Endothelial cell of umbilical vein (primary cell): Measurements from ENCODE around the gene TXN2.

Experiments used
- CTCF ChIP-seq, 2 donors: IDR thresholded peaks; 1 replicate in 1 of 2; 2 replicates in 1 of 2; pipeline ENCODE4 v1.5.1; 2011; ENCODE audit warnings: low read length in 2 of 2, mild to moderate bottlenecking in 2 of 2, moderate library complexity in 2 of 2, control low read depth in 1 of 2, inconsistent platforms in 1 of 2, low read depth in 1 of 2; ENCODE audit not compliant: insufficient read depth in 1 of 2; ENCODE audit errors: extremely low read depth in 1 of 2
- EZH2 ChIP-seq: IDR thresholded peaks from 2 replicates; pipeline ENCODE4 v1.6.1; 2012; ENCODE audit warnings: borderline replicate concordance, low read depth, mild to moderate bottlenecking, moderate library complexity, low read length, inconsistent platforms; ENCODE audit not compliant: severe bottlenecking
- FOS ChIP-seq: IDR thresholded peaks from 2 replicates; pipeline ENCODE4 v1.6.1; 2011; ENCODE audit warnings: mild to moderate bottlenecking, low read length, moderate library complexity, borderline replicate concordance; ENCODE audit not compliant: insufficient read depth
- GATA2 ChIP-seq: IDR thresholded peaks from 2 replicates; pipeline ENCODE4 v1.7.0; 2011; ENCODE audit warnings: low read depth, mild to moderate bottlenecking, moderate library complexity, mixed read lengths, low read length; ENCODE audit not compliant: insufficient read length, insufficient read depth
- JUN ChIP-seq: IDR thresholded peaks from 2 replicates; pipeline ENCODE4 v1.6.1; 2011; ENCODE audit warnings: borderline replicate concordance, low read depth; ENCODE audit not compliant: insufficient read length, insufficient read depth
- MAX ChIP-seq: IDR thresholded peaks from 2 replicates; pipeline ENCODE4 v1.6.1; 2011; ENCODE audit not compliant: insufficient read depth, insufficient read length
- MYC ChIP-seq: IDR thresholded peaks from one replicate; pipeline ENCODE4 v1.6.1; 2011; ENCODE audit warnings: mild to moderate bottlenecking, low read depth, low read length
- POLR2A ChIP-seq: IDR thresholded peaks from 2 replicates; pipeline ENCODE4 v1.6.1; 2012; ENCODE audit warnings: low read depth, mild to moderate bottlenecking, control low read depth, low read length
- POLR2AphosphoS5 ChIP-seq: IDR thresholded peaks from 2 replicates; pipeline ENCODE4 v1.6.1; 2012; ENCODE audit warnings: low read depth, mild to moderate bottlenecking, control low read depth, low read length, moderate library complexity; ENCODE audit not compliant: insufficient read depth

DNA sequence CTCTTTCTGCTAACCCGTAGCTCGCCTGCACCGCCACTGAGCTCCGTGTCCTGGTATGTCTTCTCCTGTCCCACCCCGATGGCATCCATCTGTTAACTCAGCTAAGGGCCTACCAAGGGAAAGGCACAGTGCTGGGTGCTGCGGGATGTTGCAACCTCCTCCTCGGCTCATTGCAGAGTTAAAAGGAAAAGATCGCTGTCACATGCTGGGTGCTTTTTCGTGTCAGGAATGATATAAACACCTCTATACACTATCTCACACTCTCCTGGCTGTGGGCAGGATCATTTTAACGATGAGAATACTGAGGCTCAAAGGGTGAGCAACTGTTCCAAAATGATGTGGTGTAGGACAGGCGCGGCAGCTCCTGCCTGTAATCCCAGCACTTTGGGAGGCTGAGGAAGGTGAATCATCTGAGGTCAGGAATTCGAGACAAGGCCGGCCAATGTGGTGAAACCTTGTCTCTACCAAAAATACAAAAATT lies 10.1 kb downstream of the TXN2 start:
- TF ChIP-seq CTCF (IDR thresholded peaks at IDR 0.05; ENCODE audit: extremely low read depth in 1 of 2, insufficient read depth in 1 of 2, low read depth in 1 of 2, low read length in 2 of 2) (no peak), POLR2A (no peak), GATA2 (no peak), POLR2AphosphoS5 (no peak), EZH2 (no peak), JUN (no peak), MAX (no peak), FOS (no peak), MYC (no peak)
